Activated naive CD4-positive, alpha-beta T cell treated with anti-CD3 and anti-CD28 coated beads, Interleukin-2, amount 10 ng/mL, durations not matched to agents 7 days and 5 days (primary cell): ENCODE results near the gene FBLN2.

Experiments
- CTCF ChIA-PET: fragments of 350-600 bp; sonication (Branson Sonifier 250); formaldehyde crosslinking; loops from one replicate; lab custom pipeline; 2021; ENCODE audit warnings: antibody characterized with exemption; lab: Charles Lee
- DNase-seq: peaks from one replicate; pipeline ENCODE4 v3.0.0-alpha.2; 2020
- H3K27ac Mint-ChIP-seq: one replicate; pipeline ENCODE4 v1.8.0; 2021; ENCODE audit warnings: mild to moderate bottlenecking, moderate library complexity, mixed read lengths
- H3K27me3 Mint-ChIP-seq: one replicate; pipeline ENCODE4 v1.8.0; 2021; ENCODE audit warnings: mild to moderate bottlenecking, mixed read lengths
- H3K36me3 Mint-ChIP-seq: one replicate; pipeline ENCODE4 v1.8.0; 2021; ENCODE audit warnings: mixed read lengths
- H3K4me1 Mint-ChIP-seq: one replicate; pipeline ENCODE4 v1.8.0; 2021; ENCODE audit warnings: mixed read lengths
- H3K4me3 Mint-ChIP-seq: one replicate; pipeline ENCODE4 v1.8.0; 2021; ENCODE audit warnings: mild to moderate bottlenecking, moderate library complexity, mixed read lengths
- H3K9me3 Mint-ChIP-seq: one replicate; pipeline ENCODE4 v1.8.0; 2021; ENCODE audit warnings: mixed read lengths

Gene FBLN2

DNA sequence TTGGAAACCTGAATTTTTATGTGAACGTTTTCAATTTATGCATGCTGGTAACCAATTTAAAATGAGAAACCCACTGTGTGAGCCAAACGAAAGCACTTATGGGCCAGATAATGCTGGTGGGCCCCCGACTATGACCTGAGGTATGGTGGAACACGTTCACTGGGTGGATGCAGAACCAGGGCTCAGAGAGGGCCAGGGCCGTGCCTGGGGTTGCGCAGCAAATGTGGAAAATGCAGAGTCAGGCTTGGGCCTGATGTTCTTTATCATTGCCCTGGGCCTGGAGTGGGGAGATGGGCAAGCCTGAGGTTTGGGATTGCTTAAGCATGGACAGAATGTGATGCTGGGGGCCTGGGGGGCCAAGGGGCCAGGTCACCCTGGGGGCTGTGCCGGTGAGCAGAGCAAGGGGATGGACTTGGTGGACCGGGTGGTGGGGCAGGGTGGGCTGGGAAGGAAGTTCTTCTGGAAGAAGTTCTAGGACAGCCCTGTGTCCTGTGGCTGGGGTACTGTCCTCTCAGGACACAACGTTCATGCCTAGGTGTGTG, 17.9 kb downstream of the FBLN2 start:
- DNase-seq = no peak
- no peaks in the 10 kb centered on the region for H3K36me3 Mint-ChIP-seq
- no peak overlapping the region for H3K4me3 Mint-ChIP-seq
- no peak overlapping the region for H3K27ac Mint-ChIP-seq
- no peaks in the 10 kb centered on the region for H3K4me1 Mint-ChIP-seq
- no peaks in the 10 kb centered on the region for H3K9me3 Mint-ChIP-seq
- CTCF ChIA-PET = interaction anchor here (0.8 to 0.9 kb wide), 2 partner anchors 88 to 94 kb away, joined by 3 read pairs; no protein-coding TSS in a partner anchor
- peaks cover 13% of the 10 kb centered on the region for H3K27me3 Mint-ChIP-seq

DNA sequence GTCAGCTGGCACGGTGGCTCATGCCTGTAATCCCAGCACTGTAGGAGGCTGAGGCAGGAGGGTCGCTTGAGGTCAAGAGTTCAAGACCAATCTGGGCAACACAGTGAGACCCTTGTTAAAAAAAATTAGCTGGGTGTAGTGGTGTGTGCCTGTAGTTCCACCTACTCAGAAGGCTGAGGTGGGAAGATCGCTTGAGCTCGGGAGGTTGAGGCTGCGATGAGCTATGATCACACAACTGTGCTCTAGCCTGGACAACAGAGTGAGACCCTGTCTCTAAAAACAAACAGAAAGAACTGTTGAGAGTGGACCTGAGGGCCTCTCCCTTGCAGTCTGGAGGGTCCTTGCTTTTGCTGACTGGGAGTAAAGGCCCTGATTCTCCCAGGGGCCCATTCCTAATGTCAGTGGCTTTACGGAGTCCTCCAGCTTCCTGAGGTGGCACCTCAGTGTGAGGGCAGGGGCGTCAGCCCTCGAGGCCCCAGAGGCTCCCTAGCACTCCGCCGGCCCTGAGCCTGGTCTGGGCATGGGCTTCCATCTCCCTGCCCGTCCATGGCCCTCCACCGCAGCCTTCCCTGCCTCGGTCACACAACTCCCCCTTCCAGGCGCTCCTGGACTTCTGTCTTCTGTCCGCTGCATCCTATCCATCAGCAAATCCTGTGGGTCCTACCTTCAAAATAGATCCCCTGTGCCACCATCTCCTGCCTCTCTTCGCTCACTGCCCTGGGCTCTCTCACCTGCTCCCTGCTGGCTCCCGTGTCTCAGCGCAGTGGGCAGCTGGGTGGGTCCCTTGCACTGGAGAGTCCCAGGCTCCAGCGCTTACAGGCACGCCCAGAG, 19.0 kb downstream of the FBLN2 start:
- no peak overlapping the region for H3K27ac Mint-ChIP-seq
- H3K27me3 Mint-ChIP-seq = peaks cover 9% of the 10 kb centered on the region
- H3K4me3 Mint-ChIP-seq = no peak overlapping the region
- DNase-seq = no peak
- no peaks in the 10 kb centered on the region for H3K4me1 Mint-ChIP-seq
- CTCF ChIA-PET = no interaction called here
- no peaks in the 10 kb centered on the region for H3K9me3 Mint-ChIP-seq
- H3K36me3 Mint-ChIP-seq = no peaks in the 10 kb centered on the region

DNA sequence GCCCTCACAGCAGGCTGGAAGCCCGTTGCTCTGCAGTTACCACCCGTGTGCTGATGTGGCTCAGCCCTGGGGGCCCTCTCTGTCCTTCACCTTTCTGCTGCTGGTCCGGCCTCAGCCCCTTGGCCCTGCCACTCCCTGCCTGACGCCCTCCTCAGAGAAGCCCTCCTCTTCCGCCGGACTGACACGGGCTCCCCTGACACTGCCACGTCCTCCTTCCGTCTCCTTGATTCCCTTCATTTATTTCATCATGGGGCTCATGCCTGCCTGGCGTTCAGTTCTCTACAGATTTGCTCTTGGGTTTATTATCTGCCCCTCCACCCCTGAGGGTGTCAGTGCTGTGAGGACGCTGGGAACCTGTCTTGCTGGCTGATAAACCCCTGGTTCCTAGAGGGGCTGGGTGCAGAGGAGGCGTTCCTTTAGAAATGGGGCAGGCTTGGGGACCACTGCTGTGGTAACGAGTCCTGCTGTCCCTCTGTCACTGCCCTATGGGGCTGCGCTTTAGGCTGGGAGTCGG, 19.6 kb downstream of the FBLN2 start:
- Mint-ChIP-seq H3K9me3 (no peaks in the 10 kb centered on the region), H3K4me3 (no peak overlapping the region), H3K27ac (no peak overlapping the region), H3K36me3 (no peaks in the 10 kb centered on the region), H3K27me3 (peaks cover 4% of the 10 kb centered on the region), H3K4me1 (no peaks in the 10 kb centered on the region)
- CTCF ChIA-PET = no interaction called here
- no peak for DNase-seq

DNA sequence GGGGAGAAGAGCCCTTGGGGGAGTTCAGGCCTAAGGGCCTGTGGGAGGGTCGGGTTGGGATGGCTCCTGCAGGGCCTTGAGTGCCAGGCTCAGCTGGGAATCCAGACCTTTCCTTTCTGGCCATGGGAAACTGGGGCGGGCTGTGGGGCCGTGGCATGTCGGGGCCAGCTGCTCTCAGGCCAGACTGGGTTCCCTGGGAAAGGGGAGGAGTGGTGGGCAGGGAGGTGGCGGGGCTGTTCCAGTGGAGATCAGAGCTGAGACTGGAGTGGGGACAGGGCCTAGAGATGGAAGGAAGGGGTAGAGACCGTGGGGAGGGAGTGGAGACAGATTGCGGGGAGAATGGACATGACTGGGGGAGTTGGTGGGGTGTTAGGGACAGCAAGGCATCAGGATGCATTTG, 20.3 kb downstream of the FBLN2 start:
- no peak overlapping the region for H3K27ac Mint-ChIP-seq
- CTCF ChIA-PET = no interaction called here
- no peaks in the 10 kb centered on the region for H3K9me3 Mint-ChIP-seq
- H3K36me3 Mint-ChIP-seq = no peaks in the 10 kb centered on the region
- no peaks in the 10 kb centered on the region for H3K4me1 Mint-ChIP-seq
- no peak overlapping the region for H3K4me3 Mint-ChIP-seq
- H3K27me3 Mint-ChIP-seq = peaks cover 4% of the 10 kb centered on the region
- DNase-seq = no peak

DNA sequence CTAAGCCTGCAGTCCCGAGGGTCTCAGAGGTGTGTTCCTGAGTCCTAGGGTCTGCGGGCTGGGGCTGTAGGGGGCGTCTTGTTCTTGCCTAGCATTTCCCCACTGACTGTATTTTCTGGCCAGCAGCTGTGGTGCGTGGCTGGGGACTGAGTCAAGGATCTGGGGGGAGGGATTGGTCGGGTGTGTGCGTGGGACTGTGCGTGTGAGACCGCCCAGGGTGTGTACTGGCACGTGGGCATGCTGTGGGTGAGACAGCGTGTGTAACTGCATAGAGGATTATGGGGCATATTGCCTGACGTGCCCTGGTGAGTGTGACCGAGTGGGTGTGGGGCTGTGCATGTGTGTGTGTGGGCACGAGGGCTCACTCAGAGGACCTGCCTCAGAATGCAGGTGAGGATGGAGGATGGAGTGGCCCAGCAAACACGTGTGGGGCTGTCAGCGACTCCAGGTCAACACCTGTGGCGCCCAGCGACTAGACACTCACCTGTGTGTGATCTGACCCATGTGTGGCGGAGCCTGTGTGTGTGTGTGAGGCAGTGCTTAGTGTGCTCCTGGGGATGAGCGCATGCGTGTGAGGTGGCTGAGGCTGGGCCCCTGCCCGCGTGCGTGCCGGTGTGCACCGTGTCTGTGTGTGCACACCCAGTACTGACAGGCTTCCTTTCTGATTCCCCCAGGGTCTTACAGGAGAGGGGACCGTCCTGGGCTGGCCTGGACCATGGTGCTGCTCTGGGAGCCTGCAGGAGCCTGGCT, 20.9 kb downstream of the FBLN2 start:
- peaks cover 4% of the 10 kb centered on the region for H3K27me3 Mint-ChIP-seq

DNA sequence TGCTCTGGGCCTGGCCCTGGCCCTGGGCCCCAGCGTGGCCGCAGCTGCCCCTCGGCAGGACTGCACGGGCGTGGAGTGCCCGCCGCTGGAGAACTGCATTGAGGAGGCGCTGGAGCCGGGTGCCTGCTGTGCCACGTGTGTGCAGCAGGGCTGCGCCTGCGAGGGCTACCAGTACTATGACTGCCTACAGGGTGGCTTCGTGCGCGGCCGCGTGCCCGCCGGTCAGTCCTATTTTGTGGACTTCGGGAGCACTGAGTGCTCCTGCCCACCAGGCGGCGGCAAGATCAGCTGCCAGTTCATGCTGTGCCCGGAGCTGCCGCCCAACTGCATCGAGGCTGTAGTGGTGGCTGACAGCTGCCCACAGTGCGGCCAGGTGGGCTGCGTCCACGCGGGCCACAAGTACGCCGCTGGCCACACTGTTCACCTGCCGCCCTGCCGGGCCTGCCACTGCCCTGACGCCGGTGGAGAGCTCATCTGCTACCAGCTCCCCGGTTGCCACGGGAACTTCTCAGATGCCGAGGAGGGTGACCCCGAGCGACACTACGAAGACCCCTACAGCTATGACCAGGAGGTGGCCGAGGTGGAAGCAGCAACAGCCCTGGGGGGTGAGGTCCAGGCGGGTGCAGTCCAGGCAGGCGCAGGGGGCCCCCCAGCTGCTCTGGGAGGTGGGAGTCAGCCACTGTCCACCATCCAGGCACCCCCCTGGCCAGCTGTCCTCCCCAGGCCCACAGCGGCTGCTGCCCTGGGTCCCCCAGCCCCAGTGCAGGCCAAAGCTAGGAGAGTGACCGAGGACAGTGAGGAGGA, 21.7 kb downstream of the FBLN2 start:
- H3K4me3 Mint-ChIP-seq = no peak overlapping the region

More for the DNA sequence above, 20.9 kb downstream of the FBLN2 start:
- Mint-ChIP-seq H3K4me1 (no peaks in the 10 kb centered on the region), H3K4me3 (no peak overlapping the region), H3K9me3 (no peaks in the 10 kb centered on the region), H3K27ac (no peak overlapping the region), H3K36me3 (no peaks in the 10 kb centered on the region)
- CTCF ChIA-PET = no interaction called here
- DNase-seq = no peak

DNA sequence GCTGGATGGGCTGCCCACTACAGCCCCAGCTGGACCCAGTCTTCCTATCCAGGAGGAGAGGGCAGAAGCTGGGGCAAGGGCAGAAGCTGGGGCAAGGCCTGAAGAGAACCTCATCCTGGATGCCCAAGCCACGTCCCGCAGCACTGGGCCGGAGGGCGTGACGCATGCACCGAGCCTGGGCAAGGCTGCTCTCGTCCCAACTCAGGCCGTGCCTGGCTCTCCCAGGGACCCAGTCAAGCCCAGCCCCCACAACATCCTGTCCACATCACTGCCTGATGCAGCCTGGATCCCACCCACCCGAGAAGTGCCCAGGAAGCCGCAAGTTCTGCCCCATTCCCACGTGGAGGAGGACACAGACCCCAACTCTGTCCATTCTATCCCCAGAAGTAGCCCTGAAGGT, 22.3 kb downstream of the FBLN2 start:
- H3K4me3 Mint-ChIP-seq = no peak overlapping the region
- peaks cover 8% of the 10 kb centered on the region for H3K27me3 Mint-ChIP-seq
- H3K4me1 Mint-ChIP-seq = no peaks in the 10 kb centered on the region
- no peak for DNase-seq
- H3K27ac Mint-ChIP-seq = no peak overlapping the region
- CTCF ChIA-PET = no interaction called here
- no peaks in the 10 kb centered on the region for H3K36me3 Mint-ChIP-seq
- H3K9me3 Mint-ChIP-seq = no peaks in the 10 kb centered on the region

More for the DNA sequence above, 21.7 kb downstream of the FBLN2 start:
- no peaks in the 10 kb centered on the region for H3K9me3 Mint-ChIP-seq
- no peak overlapping the region for H3K27ac Mint-ChIP-seq
- no peaks in the 10 kb centered on the region for H3K4me1 Mint-ChIP-seq
- no peak for DNase-seq
- peaks cover 6% of the 10 kb centered on the region for H3K27me3 Mint-ChIP-seq
- CTCF ChIA-PET = no interaction called here
- H3K36me3 Mint-ChIP-seq = no peaks in the 10 kb centered on the region

DNA sequence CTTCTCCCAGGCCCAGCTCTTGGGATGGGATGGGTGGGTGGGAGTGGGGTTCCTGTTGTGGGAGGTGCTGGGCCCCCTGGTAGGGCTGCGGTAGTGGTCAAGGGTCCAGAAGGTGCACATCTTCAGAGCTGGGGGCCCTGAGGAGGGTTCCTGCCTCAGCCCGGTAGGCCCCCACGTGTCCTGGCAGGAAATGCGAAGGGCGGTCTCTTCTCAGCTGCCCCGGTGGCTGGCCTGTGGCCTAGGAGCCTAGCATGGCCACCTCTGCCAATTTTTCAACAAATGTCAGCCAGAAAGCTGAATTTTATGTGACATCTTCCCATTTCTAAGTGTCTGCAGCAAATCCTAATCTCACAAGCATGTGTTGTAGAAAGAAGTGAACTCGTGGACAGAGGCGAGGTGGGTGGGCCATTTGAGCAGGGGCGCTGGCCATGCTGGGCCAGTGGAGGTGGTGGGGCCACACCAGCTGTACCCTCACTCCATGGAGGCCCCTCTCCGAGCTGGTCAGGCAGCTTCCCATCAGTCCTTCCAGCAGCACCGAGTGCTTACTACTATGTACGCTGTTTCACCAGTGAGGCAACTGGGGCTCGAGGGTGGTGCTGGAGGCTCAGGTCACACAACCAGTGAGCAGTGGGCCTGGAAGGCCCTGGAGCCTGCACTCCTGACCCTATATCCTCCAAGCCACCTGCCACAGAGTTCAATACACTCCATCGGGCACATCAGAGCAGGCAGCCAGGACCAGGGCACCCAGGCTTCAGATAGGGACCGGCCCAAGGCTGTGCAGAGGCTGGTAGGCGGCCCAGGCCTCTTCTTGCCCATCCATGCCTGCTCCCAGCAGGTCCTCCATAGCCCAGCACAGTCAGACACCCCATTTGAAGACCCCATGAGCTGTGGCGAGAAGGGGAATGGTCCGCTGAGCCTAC, 23.2 kb downstream of the FBLN2 start:
- H3K27me3 Mint-ChIP-seq = peaks cover 8% of the 10 kb centered on the region
- no peaks in the 10 kb centered on the region for H3K4me1 Mint-ChIP-seq
- no peak overlapping the region for H3K27ac Mint-ChIP-seq
- no peak for DNase-seq
- no peaks in the 10 kb centered on the region for H3K9me3 Mint-ChIP-seq
- H3K36me3 Mint-ChIP-seq = no peaks in the 10 kb centered on the region
- H3K4me3 Mint-ChIP-seq = no peak overlapping the region
- CTCF ChIA-PET = no interaction called here

DNA sequence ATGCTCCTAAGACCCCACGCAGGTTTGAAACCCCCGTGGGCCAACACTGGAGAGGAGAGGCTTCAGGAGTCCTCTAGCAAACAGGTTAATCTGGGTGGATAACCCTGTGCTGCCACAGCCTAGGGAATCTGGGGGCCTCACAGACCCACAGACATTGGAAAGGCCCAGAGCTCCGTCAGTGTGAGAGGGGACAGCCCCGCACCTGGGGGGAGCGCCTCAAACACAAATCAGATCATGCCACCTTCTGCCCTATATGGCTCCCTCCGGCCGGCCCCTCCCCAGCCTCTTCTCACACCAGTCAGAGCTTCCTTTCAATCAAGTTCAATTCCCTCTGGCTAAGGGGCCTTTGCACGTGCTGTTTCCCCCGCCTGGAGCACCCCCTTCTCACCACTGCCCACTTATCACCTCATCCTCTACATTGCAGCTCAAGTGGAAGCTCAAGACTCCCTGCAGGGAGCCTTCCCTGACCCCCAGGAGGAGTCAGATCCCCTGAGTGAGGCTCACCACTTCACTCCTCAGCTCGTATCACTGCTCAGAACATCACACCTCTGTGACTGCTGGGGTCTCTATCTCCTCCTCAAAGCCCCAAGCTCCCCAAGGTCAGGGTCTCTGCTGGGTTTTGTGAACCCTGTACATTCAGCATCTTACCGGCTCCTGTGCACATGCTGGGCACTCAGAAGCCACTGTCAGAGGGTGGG, 24.1 kb downstream of the FBLN2 start:
- CTCF ChIA-PET = no interaction called here

DNA sequence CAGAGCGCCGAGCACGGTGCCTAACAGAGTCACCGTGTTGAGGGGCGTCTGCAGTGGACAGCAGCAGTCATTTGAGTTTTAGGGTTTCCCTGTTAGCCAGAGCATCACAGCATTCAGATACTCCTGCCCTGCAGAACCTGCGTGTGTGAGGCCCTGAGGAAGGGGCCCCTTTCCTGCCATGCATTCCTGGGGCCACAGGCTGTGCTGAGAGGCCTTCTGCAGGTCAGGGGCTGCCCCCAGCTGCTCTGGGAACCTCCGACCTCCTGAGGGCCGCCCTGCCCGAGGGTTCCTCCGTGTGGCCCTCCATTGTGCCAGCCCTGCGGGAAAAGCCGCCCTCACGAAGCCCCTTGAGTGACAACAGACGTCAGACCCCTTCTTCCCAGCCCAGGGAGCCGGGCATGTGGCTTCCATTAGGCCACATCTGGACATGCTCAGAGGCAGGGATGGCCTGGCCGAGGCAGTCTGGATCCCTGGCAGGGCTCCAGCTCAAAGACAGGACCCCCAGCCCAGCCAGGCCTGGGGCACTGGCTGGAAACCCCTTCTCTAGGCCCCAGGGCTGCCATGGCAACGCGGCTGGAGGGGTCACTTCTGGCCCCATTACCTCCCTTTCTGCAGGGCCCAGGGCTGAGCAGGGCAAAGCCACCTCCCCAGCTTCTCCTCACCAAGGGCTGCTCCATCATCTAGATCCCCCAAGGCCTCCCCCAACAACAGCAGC, 25.3 kb downstream of the FBLN2 start:
- CTCF ChIA-PET = no interaction called here
- no peak for DNase-seq
- H3K4me3 Mint-ChIP-seq = no peak overlapping the region
- no peaks in the 10 kb centered on the region for H3K9me3 Mint-ChIP-seq
- H3K4me1 Mint-ChIP-seq = no peaks in the 10 kb centered on the region
- H3K27ac Mint-ChIP-seq = no peak overlapping the region
- no peaks in the 10 kb centered on the region for H3K36me3 Mint-ChIP-seq
- peaks cover 4% of the 10 kb centered on the region for H3K27me3 Mint-ChIP-seq

More for the DNA sequence above, 24.1 kb downstream of the FBLN2 start:
- Mint-ChIP-seq H3K27ac (no peak overlapping the region), H3K4me1 (no peaks in the 10 kb centered on the region), H3K27me3 (peaks cover 8% of the 10 kb centered on the region), H3K9me3 (no peaks in the 10 kb centered on the region), H3K36me3 (no peaks in the 10 kb centered on the region), H3K4me3 (no peak overlapping the region)
- DNase-seq = no peak

DNA sequence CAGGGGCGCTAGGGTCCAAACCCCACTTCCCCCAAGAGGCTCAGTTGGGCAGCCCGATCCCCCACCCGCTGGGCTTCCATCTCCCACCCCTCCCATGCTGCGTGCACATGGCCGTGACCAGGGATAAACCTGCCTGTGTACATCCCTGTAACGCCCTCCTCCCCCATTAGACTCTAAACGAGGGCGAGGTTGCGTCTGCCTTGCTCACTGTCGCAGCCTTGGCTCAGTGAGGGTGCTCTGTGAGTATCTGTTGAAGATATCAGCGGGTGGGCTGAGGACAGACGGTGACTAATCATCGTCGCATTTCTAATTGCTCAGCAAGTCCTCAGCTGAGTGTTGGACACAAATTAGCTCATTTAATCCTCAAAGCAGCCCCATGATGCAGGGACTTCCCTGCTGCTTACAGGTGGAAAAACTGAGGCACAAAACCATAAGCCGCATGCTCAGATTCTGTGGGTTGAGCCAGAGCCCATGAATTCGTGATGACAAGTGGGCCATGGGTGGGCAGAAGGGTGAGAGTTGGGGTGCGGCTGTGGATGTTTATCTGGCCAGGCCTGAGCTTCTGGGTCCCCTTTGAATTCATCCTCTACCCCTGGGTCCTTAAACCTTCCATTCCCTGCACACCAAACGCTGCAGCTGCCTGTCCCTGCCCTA, 26.0 kb downstream of the FBLN2 start:
- H3K27ac Mint-ChIP-seq = no peak overlapping the region
- no peaks in the 10 kb centered on the region for H3K4me1 Mint-ChIP-seq
- CTCF ChIA-PET = no interaction called here
- no peaks in the 10 kb centered on the region for H3K9me3 Mint-ChIP-seq
- DNase-seq = no peak
- no peaks in the 10 kb centered on the region for H3K36me3 Mint-ChIP-seq
- H3K4me3 Mint-ChIP-seq = no peak overlapping the region
- peaks cover 4% of the 10 kb centered on the region for H3K27me3 Mint-ChIP-seq
